CD4-positive, alpha-beta T cell treated with Interleukin-6 at 100 ng/mL for 8 hours (primary cell): ENCODE data around the gene ARAP1.

Experiments used
- DNase-seq: peaks from one replicate; pipeline ENCODE4 v3.0.0-alpha.2; 2020; ENCODE audit warnings: mixed read lengths, low spot score

Gene ARAP1

DNA sequence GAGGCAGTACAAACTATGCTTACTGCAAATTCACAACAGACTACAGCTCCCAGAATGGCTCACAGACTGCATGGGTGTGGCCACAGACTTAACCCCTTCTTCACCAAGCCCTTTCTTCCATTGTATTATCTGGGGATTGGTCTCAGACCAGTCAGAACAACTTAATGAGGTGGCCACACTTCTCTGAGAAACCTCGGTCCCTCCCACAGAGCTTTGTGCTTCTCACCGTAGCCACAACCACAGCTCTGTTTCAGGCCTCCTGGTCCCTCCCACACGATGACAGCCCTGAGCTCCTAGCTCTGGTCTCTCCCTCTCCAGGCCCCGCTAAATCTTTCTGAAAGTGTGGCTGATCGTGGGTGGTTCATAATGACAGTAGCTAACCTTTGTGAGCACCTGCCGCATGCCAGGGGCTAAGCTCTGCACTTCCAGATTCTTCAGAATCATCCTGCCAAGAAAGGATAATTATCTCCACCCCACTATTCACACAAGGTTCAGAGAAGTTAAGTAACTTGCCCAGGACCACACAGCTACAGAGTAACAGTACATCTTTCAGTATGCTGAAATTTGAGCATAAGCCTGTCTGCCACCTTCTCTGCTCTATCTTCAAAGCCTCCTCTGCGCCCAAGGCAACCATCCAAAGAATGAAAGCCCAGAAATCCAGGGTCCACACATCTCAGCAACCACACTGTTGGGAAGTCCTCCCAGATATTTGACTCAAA, 83.4 kb downstream of the ARAP1 start:
- DNase-seq, result no peak

DNA sequence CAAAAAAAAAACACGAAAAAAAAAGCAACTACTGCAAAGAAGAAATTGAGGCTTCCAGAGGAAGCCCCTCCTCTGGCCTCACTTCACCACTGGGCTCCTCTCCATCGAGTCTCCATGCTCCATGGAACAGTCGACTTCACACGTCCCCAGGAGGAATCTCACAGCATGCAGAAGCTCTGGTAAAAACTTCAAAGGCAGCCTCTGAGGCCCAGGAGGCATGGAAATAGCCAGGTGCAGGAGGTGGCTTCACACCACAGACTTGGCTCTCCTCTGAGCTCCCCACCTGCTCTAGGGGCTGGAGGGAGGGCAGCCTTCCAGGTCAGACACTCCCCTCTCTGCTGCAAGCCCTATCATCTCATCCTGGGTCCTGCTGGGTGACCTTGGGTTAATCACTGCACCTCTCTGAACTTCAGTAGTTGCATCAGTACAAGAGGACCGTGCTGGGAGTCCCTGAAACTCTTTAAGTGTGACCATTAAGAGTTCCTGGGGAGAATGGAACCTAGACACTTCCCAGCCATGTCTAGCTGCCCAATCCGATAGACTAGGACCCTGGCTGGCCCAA, 86.2 kb downstream of the ARAP1 start:
- no peak for DNase-seq

DNA sequence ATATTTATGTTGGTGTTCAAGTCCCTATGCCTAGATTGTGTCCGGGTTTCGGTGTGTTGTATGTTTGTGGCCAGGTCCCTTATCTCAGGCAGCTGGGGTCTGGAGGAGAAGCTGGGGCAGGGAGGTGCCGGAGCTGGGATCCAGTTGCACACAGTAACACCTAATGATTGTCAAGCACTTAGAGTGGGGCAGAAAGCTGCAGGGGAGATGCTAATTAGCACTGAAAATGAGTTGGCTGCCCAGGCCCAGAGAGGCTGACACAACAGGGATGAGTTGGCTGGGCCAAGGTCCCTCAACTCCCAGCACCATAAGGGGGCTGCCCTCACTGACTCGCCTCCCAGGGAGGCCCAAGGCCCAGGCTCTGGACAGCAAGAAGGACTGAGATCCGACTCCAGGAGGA, 90.2 kb downstream of the ARAP1 start:
- DNase-seq, result no peak

DNA sequence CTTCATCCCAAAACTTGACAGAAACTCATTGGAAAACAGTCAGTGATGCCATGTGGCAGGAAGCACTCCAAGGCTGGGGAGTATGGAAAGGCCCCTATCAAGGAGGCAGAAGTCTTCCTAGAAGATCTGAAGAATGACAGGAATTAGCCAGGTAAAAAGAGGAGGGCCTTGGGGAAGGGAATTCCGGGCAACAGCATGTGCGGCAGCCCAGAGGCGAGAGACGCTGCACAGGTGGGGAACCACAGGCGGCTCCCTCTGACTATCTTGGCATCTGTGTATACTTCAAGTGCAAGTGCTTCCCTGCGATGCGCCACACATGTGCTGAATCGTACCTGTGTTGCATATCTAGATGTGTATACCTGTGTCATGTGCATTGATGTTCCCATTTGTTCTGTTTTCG, 90.7 kb downstream of the ARAP1 start:
- no peak for DNase-seq

DNA sequence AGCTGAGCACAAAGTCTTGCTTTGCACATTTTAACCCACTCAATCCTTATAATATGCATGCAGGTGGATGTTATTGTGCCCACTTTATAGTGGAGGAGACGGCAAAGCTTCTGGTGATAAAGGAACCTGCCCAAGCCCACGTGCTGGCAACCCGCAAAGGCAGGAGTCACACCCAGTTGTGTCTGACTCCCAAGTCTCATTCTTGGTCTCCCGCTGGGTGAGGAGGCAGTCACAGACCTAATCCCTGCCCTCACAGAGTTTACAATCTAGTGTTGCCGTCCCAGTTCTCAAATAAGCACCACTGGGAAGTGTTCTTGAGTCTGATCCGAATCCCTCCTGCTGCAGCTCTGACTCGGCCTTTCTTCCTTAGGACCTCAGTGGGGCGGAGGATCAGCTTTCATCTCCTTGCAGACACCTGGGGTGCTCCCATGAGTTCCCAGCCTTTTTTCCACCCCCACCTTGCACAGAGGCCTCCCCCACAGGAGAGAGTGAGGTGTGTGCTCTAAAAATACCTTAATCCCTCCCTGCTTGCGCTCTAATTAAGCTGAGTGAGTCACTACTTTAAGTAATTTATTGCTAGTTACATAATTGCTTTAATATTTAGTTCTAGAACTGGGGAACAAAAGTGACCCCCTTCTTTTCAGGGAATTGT, 93.1 kb downstream of the ARAP1 start:
- DNase-seq, result no peak

DNA sequence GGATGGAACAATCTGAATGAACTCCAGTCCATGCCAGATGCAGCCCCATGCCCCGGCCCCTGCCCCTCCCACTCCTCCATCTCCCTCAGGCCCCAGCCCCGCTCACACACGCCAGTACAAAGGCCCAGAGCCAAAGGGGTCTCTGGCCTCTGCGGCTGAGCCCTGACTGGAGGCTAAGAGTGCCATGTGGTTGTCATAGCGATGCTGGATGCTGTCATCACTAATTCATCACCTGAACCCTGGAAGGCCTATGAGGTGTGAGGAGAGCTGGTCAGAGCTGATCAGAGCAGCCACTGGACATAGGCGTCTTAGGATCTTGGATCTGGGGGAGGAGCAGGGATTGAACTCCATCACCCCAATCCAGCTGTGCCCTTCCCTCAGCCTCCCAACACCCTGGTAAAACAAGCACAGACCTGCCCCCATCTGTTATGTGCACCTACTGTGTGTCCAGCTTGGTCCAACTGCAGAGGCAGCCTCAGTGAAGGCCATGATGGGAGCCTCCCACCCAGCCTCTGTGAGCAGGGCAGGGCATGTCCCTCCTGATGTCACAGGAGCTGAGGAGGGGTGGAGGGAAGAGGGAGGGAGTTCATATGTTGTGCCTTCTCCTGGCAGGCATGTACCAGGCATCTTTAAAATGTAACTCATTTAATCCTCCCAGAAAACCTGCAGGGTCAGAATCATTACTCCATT, 94.7 kb downstream of the ARAP1 start:
- no peak for DNase-seq

DNA sequence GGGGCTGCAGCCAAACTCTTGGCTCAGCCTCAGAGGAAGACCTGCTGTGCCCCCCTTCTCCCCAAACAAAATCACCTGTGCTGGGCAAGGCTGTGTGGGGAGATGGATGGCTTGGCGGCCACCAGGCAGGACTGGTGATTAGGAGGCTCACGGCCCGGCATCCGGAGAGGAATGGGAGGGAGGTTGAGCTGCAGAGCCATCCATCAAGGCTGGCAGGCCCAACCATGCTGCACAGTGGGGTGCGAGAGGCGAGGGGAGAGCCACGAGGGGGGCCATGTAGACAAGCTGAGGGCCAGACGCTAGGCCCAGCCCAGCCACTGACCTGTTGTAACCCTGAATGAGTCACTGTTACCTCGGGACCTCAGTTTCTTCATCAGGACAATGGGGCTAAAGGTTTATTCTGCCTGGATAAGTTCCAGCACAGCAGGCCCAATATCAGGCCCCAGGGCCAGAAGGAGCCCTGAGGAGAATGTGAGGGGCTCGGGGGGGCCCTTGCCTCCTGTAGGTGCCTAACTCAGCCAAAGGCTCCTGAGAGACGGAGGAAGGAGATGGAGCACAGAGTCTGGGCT, 96.2 kb downstream of the ARAP1 start:
- DNase-seq, result no peak

DNA sequence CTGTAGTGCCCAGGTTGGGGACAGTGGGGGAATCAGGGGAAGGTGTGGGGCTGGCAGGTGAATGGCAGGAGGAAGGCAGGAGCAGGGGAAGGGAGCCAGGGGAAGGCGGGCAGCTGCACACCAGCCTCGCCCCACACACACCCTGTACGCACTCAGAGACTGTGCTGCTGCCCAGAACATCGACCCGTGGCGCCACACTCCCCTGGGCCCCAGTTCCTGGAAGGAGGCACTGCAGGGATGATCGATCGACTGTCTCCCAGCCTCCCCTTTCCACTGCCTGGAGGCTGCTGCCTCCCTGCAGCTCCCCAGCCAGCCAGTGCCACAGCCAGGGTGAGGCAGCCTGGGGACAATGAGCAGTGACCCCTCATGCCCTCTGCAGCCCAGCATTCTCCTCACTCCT, 97.2 kb downstream of the ARAP1 start:
- DNase-seq, result no peak

DNA sequence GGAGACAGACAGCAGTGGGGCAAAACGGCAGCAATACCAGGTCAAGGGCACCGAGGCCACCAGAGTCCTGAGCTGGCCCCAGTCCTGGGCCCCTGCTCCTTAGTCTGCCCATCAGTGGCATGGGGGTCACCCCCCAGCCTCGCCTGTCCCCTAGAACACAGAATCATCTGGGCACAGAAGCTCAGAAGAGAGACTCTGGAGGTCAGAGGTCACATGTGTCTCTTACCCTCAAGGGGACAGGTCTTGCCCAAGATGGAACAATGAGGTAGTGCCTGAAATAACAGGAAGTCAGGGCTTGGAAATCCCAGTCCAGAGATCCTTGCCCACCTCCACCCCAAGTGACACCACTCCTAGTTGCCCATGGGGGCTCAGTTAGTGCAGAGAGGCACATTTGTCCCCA, 98.6 kb downstream of the ARAP1 start:
- DNase-seq, result no peak

DNA sequence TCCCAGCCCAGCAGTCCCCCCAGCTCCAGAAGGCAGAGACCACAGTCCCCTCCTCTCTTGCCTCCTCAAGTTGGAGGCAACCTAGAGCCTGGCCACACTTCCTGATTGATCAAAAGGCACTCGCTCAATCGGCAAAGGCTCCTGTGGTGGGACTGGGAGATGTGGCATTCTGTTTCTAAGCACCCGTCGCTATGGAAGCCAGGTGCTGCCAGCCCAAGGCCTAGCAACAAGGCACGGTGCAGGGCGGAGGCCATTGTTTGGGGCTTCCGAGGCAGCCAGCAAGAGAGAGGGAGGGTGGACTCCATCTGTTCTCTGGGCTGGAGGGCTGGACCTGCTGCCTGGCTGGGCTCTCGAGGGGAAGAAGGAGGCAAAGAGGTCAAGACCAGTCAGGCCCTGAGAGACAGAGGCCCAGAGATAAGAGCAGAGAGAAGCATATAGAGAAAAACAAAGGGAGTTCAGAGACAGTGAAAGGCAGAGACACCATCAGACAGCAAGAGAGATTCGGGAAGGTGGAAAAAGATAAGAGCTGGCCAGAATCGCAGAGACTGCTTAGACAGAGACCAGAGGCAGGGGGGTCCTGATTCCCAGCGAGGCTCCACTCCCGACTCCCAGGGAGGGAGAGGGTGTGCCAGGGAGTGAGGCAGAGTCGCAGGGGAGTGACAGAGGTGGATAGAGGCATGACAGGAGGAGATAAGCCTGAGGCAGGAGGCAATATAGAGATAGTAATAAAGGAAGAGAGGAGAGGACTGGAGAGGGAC, 99.2 kb downstream of the ARAP1 start:
- DNase-seq, result no peak

DNA sequence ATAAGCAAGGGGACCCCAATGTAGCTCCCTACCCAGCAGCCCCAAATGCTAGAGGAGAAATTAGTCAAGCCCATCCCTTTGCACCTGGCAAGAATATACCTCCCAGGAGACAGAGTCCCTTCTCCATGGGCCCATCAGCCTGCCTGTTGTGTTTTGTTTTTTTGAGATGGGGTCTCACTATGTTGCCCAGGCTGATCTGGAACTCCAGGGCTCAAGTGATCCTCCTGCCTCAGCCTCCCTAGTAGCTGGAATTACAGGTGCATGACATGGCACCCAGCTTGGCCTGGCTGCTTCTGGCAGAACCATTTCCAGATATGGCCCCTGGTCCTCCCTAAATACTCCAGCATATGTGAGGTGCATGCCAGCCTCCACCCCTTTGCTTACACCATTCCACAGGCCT, 100.1 kb downstream of the ARAP1 start:
- DNase-seq, result no peak

DNA sequence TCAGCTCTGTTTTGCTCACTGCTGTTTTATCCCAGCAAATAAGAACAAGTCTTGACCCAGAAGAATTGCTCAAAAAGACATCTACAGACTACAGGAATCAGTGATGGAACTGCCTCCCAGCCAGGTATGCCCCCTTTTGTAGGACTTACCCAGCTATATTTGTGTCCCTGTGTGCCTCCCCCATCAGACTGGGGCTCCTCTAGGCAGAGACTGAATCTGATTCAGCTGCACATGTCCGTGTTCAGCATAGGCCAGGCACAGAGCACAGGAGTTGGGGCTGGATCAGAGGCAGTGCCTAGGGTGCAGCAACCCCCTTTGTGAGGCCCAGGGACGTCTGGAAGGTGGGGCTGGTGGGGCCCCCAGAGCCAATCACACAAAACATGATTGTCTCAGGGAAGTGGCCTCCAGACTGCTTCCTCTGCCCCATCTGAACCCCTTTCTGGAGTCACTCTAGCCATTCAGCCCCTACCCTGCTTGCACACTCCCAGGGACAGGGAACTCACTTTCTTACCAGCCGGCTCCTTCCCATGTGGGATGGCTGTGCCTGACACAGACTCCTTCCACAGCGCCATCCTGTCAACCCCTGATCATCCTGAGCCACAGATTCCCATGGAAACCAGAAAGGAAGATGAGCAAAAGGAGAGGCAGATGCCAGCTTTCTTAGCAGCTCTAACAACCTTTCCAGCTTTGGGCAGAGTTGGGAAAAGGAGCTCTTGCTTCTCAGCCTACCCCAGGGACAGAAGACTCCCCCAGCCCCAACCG, 102.8 kb downstream of the ARAP1 start:
- DNase-seq, result no peak

DNA sequence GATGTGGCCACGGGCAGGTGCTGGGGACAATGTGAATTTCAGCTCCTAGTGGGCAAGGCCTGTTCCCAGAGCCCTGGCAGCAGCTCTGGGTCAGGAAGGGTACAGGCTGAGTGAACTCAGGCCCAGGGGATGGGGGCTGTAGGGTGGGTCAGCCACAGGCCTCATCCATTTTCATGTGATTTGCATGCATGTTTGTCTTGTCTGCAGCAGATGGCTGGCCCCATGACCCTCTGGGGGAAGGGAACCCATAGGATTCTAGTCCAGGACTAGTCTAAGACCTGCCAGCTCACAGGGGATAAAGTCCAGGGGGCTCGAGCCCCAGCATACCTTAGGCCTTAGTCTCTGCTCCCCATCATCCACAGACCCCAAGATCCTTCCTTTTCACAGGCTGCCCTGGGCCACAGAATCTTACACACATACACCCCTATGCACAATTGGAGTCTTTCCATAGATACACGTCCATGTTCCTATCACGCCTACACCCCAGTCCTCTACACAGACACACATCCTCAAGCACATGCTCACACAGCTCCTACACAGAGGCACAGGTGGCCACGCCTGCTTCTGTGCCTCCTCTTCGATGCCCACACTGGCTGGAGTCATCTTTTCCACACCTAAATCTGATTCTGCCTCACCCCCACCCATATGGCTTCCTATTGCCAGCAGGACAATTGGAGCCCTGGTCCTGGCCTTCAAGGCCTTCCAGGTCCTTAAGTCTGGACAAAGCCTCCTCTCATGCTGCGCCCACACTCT, 103.6 kb downstream of the ARAP1 start:
- DNase-seq, result no peak

DNA sequence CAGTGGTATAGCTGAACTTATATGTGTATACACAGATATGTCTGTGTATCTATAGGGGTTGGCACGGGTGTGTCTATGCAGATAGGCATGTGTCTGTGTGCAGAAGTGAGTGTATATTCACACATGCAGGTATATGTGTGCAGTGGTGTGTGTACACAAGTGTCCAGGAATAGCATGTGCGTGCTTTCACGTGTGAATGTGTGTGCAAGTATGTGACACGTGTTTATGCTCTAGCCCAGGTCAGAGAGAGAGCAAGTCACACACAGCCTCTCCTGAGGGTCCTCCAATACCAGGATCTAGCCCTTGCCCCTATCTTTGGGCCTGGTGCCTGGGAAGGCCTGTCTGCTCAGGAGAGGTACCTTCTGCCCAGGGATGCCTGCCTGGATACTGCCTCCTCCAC, 104.3 kb downstream of the ARAP1 start:
- no peak for DNase-seq

DNA sequence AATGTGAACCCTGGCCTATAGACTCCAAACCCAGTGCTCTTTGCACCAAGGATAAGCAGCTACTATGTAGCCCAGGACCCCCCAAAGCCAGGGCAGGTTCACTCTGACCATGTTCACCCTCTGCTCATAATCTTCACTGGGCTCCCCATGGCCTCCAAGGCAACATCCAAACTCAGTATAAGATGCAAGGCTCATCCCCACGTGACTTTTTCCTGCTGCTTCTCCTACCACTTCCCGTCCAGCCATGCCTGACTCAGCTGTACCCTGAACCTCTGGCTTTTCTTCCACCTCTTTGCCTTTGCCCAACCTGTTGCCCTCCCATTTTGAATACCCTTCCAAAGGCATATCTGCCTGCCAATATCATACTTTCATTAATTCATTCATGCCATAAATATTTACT, 105.7 kb downstream of the ARAP1 start:
- DNase-seq, result no peak

DNA sequence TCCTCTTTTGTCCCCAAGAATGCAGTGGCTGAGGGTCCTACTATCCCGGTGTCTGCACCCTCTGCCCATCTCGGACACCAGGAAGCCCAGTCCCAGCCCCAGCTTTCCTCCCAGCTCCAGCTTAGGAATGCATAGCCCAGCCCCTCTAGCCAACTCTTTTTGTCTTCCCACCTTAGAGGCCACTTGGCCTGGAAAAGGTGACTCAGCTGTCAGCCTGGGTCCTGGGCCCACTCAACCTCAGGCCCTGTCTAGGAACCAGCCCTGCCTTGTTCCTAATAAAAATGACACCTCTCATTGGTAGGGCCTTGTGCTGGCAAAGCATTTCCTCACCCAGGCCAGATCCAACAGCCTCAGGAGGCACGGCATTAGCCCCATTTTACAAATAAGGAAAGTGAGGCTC, 106.2 kb downstream of the ARAP1 start:
- no peak for DNase-seq

DNA sequence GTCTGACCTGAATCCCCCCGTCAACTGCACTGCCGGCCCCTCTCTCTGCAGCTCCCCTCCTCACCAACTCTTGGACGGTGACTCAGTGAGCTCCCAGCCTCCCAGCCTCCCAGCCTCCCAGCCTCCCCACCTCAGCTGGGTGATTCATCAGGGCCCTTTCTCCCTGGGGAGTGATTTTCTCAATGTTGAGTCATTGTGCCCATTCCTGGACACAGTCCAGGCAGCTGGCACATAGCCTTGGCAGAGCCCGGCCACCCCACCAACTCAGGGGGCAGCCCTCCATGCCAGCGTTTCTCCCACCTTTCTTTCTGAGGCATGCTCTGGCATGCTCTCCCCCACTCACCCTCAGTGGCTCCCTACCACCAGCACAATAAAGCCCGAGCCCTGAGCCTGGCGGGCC, 108.7 kb downstream of the ARAP1 start:
- DNase-seq, result no peak

DNA sequence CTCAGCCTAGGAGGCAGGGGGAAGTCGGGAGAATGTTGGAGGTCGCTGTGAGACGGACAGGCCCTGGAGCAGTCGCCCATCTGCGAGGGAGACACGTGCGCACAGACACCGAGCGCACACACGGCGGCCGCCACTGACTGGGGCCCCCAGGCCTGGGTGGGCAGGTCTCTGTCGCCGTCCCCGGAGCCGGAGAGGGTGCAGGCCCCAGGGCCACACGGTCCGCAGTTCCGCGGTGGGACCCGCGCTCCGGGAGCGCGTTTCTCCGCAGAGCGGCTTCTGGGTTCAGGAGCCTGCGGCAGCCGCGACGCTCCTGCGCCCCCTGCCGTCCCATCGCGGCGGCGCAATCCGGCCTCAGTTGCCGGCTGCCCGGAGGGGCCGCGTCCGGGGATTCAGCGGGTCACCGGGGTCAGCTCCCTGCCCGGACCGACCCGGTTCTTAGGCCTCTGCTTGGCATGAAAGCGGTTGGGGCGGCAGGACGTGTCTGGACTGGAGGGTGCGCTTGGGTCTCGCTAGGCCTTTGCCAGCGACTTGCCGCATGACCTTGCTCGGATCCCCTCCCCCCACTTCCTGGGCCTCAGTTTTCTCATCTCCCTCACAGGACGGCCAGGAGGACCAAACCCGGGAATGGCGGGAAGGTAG, 109.2 kb downstream of the ARAP1 start:
- DNase-seq, result peak; percentile 50

DNA sequence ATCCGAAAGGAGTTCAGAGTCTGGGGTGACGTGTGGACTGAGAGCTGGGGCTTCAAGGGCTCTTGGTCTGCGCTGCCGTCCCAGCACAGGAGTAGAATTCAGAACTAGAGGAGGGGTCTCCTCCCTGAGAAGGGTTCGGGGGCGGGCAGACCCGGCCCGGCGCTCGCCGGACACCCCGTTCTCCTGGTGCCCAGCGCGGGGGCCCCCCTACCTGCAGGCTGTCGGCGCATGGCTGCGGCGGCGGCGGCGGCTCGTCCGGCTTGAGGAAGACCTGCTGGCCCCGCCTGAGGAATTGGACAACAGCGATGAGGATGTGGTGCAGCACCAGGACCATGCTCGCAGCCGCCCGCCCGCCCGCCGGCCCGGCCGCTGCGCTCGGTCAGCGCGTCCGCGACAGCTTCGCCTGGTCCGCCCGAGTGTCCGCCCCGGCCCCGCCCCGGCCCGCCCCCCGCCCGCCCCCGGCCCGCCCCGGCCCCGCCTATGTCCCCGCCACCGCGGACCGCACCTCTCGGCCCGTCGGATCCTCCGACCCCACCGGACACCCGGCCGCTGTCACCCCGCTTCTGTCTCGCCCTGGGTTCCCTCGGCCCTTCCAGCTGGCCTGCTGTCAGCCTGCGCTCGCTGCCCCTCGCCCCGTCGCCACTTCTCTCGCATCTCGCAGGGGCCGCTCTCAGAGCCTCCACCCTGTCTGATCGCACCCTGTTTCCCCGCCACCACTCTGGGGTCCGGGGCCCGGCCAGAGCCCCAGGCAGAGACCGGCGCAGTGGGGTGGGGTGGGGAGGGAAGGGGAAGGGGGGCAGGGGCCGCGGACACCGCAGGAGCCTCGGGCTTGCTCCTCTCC, 109.9 kb downstream of the ARAP1 start:
- no peak for DNase-seq
